Loucy (cell line): ENCODE measurements around the gene COL8A1.

Source experiments
- H2AFZ ChIP-seq: fragments of 200-600 bp; sonication (generic); 2 replicates; pipeline ENCODE4 v1.6.0; 2016; ENCODE audit warnings: antibody characterized with exemption, mild to moderate bottlenecking, low read length, moderate library complexity
- H3F3A ChIP-seq: fragments of 200-600 bp; 2 replicates; pipeline ENCODE4 v1.6.0; 2016; ENCODE audit warnings: antibody characterized with exemption, low read depth, mild to moderate bottlenecking
- H3K27me3 ChIP-seq: fragments of 200-600 bp; sonication (generic); 2 replicates; pipeline ENCODE4 v1.6.1; 2014; ENCODE audit warnings: low read length, mild to moderate bottlenecking; ENCODE audit not compliant: insufficient read depth, poor library complexity, severe bottlenecking
- H3K36me3 ChIP-seq: fragments of 200-600 bp; sonication (generic); 2 replicates; pipeline ENCODE4 v1.6.1; 2016; ENCODE audit warnings: low read length; ENCODE audit not compliant: insufficient read depth
- H3K4me1 ChIP-seq: fragments of 200-600 bp; sonication (generic); 2 replicates; pipeline ENCODE4 v1.5.1; 2014; ENCODE audit warnings: low read length, mild to moderate bottlenecking; ENCODE audit not compliant: insufficient read depth, poor library complexity, severe bottlenecking
- H3K4me2 ChIP-seq: fragments of 200-600 bp; sonication (generic); 2 replicates; pipeline ENCODE4 v1.6.0; 2014; ENCODE audit warnings: antibody characterized with exemption, low read length, low read depth, mild to moderate bottlenecking; ENCODE audit not compliant: poor library complexity, severe bottlenecking
- H3K4me3 ChIP-seq: fragments of 200-600 bp; sonication (generic); 2 replicates; pipeline ENCODE4 v1.5.1; 2014; ENCODE audit warnings: low read length, mild to moderate bottlenecking, mixed read lengths; ENCODE audit not compliant: poor library complexity, severe bottlenecking
- H3K79me2 ChIP-seq: fragments of 200-600 bp; sonication (generic); 2 replicates; pipeline ENCODE4 v1.6.1; 2014; ENCODE audit warnings: low read length; ENCODE audit not compliant: insufficient read depth
- H3K9ac ChIP-seq: fragments of 200-600 bp; sonication (generic); 2 replicates; pipeline ENCODE4 v1.6.0; 2014; ENCODE audit warnings: mild to moderate bottlenecking, low read depth, low read length, moderate library complexity; ENCODE audit not compliant: poor library complexity, severe bottlenecking
- H3K9me2 ChIP-seq: fragments of 200-600 bp; sonication (generic); replicated peaks from 2 replicates; pipeline ENCODE4 v1.6.1; 2016; ENCODE audit warnings: low read depth, low read length, mixed read lengths
- H3K9me3 ChIP-seq: fragments of 200-600 bp; sonication (generic); 2 replicates; pipeline ENCODE4 v1.6.1; 2014; ENCODE audit warnings: mild to moderate bottlenecking, antibody characterized with exemption, low read length, low read depth; ENCODE audit not compliant: insufficient read depth
- H4K20me1 ChIP-seq: fragments of 200-600 bp; sonication (generic); 2 replicates; pipeline ENCODE4 v1.6.0; 2014; ENCODE audit warnings: antibody characterized with exemption, low read length, mild to moderate bottlenecking; ENCODE audit not compliant: insufficient read depth, poor library complexity, severe bottlenecking
- CTCF ChIP-seq: fragments of 200-600 bp; sonication (generic); conservative IDR thresholded peaks from 2 replicates; pipeline ENCODE4 v1.5.1; 2014; ENCODE audit warnings: mild to moderate bottlenecking, antibody characterized with exemption, low read length
- EZH2phosphoT487 ChIP-seq: fragments of 200-600 bp; IDR thresholded peaks from 2 replicates; pipeline ENCODE4 v1.6.1; 2018; ENCODE audit warnings: antibody characterized with exemption, mild to moderate bottlenecking, moderate library complexity, borderline replicate concordance

COL8A1 gene

DNA sequence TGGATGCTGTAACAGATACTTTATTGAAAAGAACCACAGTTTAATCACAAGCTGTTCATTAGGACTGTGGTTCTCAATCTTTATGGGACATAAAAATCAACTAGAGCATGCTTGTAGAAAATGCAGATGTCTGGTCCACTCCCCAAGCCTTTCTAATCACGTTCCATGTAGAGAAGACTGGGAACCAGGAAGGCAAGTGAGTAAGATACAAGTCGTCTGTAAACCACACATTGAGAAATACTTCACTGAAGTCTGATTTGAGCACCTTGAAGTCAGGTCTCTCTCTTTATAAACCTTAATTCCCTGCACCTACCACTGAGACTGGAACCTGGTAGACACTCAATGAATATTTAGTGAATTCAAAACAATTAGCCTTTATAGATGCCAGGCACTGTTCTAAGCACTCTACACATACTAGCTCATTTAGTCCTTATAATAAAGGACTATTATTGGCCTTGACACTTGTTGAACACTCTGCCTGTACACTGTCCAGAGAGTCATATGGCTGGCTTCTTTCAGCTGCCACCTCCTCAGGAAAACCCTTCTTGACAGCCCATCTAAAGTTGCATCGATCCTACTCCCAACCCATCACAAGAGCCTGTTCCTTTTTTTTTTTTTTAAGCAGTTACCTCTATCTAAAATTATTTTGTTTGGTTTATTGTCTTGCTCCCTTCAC, 120.2 kb downstream of the COL8A1 start:
- no peak for TF ChIP-seq CTCF
- no peak for TF ChIP-seq EZH2phosphoT487
- no peaks in the 10 kb centered on the region for H3K9me3 ChIP-seq
- no peaks in the 10 kb centered on the region for H3K9me2 ChIP-seq
- H4K20me1 ChIP-seq, result no peaks in the 10 kb centered on the region
- H3K9ac ChIP-seq, result no peak overlapping the region
- H3F3A ChIP-seq, result no peaks in the 10 kb centered on the region
- H3K4me2 ChIP-seq, result no peak overlapping the region
- H3K4me3 ChIP-seq, result no peak overlapping the region
- H3K79me2 ChIP-seq, result no peaks in the 10 kb centered on the region
- no peaks in the 10 kb centered on the region for H3K4me1 ChIP-seq
- H3K36me3 ChIP-seq, result no peaks in the 10 kb centered on the region
- H2AFZ ChIP-seq, result no peak overlapping the region
- peaks cover 16% of the 10 kb centered on the region for H3K27me3 ChIP-seq

- Histone ChIP-seq H3K79me2 (no peaks in the 10 kb centered on the region), H3K9me2 (no peaks in the 10 kb centered on the region), H3K9me3 (no peaks in the 10 kb centered on the region), H3K4me3 (no peak overlapping the region), H2AFZ (no peak overlapping the region), H3K9ac (no peak overlapping the region), H3K27me3 (peaks cover 16% of the 10 kb centered on the region), H3F3A (no peaks in the 10 kb centered on the region), H3K4me2 (no peak overlapping the region), H4K20me1 (no peaks in the 10 kb centered on the region), H3K4me1 (no peaks in the 10 kb centered on the region), H3K36me3 (no peaks in the 10 kb centered on the region)
- no peak for TF ChIP-seq CTCF
- TF ChIP-seq EZH2phosphoT487, result no peak
Measured at GRCh38 chr3:99760031-99760430, 121.6 kb downstream of the COL8A1 start.

- no peaks in the 10 kb centered on the region for H3K4me1 ChIP-seq
- no peak overlapping the region for H3K4me3 ChIP-seq
- no peaks in the 10 kb centered on the region for H4K20me1 ChIP-seq
- peaks cover 16% of the 10 kb centered on the region for H3K27me3 ChIP-seq
- no peak overlapping the region for H3K4me2 ChIP-seq
- TF ChIP-seq EZH2phosphoT487 (no peak), CTCF (no peak)
- H2AFZ ChIP-seq, result no peak overlapping the region
- no peaks in the 10 kb centered on the region for H3F3A ChIP-seq
- H3K79me2 ChIP-seq, result no peaks in the 10 kb centered on the region
- no peaks in the 10 kb centered on the region for H3K9me3 ChIP-seq
- no peaks in the 10 kb centered on the region for H3K9me2 ChIP-seq
- H3K36me3 ChIP-seq, result no peaks in the 10 kb centered on the region
- no peak overlapping the region for H3K9ac ChIP-seq
Measured at GRCh38 chr3:99760629-99761028, 122.2 kb downstream of the COL8A1 start.
